ENCODE data around the gene AAR2. TPM values are rescaled to one million over a fixed set of nuclear protein-coding genes. Genes with fewer than 3 reads are reported as not detected.

Gene AAR2
- polyA plus RNA-seq, 1 donor from 2014 or later = 28.1 TPM

- no peaks in the 10 kb centered on the region for H4K20me1 ChIP-seq (ENCODE audit: insufficient read depth)
- no peaks in the 10 kb centered on the region for H3K9me2 ChIP-seq (ENCODE audit: insufficient read depth, low read length)
- H3K36me3 ChIP-seq (ENCODE audit: insufficient read depth, low read length) = peaks cover 12% of the 10 kb centered on the region
- H3K27me3 ChIP-seq (ENCODE audit: insufficient read depth, low read depth, low read length) = no peaks in the 10 kb centered on the region
- H2AFZ ChIP-seq (ENCODE audit: low read depth, low read length) = no peak overlapping the region
- no peaks in the 10 kb centered on the region for H3K79me2 ChIP-seq (replicated peaks; ENCODE audit: insufficient read depth, low read length)
- no peak overlapping the region for H3K4me3 ChIP-seq (ENCODE audit: low read length)
- H3K4me2 ChIP-seq (ENCODE audit: low read length) = no peak overlapping the region
- H3K9ac ChIP-seq (ENCODE audit: low read length) = no peak overlapping the region
- no peaks in the 10 kb centered on the region for H3F3A ChIP-seq (ENCODE audit: insufficient read depth, low read length, poor library complexity, severe bottlenecking)
- no peak overlapping the region for H3K27ac ChIP-seq (ENCODE audit: low read length)
- no peak for TF ChIP-seq EZH2 (IDR thresholded peaks at IDR 0.05; ENCODE audit: borderline replicate concordance, insufficient read depth, low read length, poor library complexity, severe bottlenecking)
- no peak for TF ChIP-seq REST (IDR thresholded peaks at IDR 0.05; ENCODE audit: borderline replicate concordance)
- TF ChIP-seq, protein P1, sequence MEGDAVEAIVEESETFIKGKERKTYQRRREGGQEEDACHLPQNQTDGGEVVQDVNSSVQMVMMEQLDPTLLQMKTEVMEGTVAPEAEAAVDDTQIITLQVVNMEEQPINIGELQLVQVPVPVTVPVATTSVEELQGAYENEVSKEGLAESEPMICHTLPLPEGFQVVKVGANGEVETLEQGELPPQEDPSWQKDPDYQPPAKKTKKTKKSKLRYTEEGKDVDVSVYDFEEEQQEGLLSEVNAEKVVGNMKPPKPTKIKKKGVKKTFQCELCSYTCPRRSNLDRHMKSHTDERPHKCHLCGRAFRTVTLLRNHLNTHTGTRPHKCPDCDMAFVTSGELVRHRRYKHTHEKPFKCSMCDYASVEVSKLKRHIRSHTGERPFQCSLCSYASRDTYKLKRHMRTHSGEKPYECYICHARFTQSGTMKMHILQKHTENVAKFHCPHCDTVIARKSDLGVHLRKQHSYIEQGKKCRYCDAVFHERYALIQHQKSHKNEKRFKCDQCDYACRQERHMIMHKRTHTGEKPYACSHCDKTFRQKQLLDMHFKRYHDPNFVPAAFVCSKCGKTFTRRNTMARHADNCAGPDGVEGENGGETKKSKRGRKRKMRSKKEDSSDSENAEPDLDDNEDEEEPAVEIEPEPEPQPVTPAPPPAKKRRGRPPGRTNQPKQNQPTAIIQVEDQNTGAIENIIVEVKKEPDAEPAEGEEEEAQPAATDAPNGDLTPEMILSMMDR (IDR thresholded peaks at IDR 0.05; ENCODE audit: poor library complexity, severe bottlenecking) = no peak
- no peak for TF ChIP-seq RAD21 (conservative IDR thresholded peaks at IDR 0.05)
- TF ChIP-seq SMC3 (conservative IDR thresholded peaks at IDR 0.05; ENCODE audit: poor library complexity) = no peak
- TF ChIP-seq MXI1 (conservative IDR thresholded peaks at IDR 0.05; ENCODE audit: poor library complexity, severe bottlenecking) = no peak
- H3K9me3 ChIP-seq (ENCODE audit: low read length) = no peaks in the 10 kb centered on the region
Measured at GRCh38 chr20:36196676-36197075, 39.6 kb upstream of the AAR2 start.

GRCh38 chr20:36197271-36197670 lies 39.0 kb upstream of the AAR2 start:
- Histone ChIP-seq H2AFZ (ENCODE audit: low read depth, low read length) (no peak overlapping the region), H4K20me1 (ENCODE audit: insufficient read depth) (no peaks in the 10 kb centered on the region), H3K9me2 (ENCODE audit: insufficient read depth, low read length) (no peaks in the 10 kb centered on the region), H3F3A (ENCODE audit: insufficient read depth, low read length, poor library complexity, severe bottlenecking) (no peaks in the 10 kb centered on the region), H3K27me3 (ENCODE audit: insufficient read depth, low read depth, low read length) (no peaks in the 10 kb centered on the region), H3K4me3 (ENCODE audit: low read length) (no peak overlapping the region), H3K27ac (ENCODE audit: low read length) (no peak overlapping the region), H3K9me3 (ENCODE audit: low read length) (no peaks in the 10 kb centered on the region), H3K79me2 (replicated peaks; ENCODE audit: insufficient read depth, low read length) (no peaks in the 10 kb centered on the region), H3K9ac (ENCODE audit: low read length) (no peak overlapping the region), H3K36me3 (ENCODE audit: insufficient read depth, low read length) (peaks cover 12% of the 10 kb centered on the region), H3K4me2 (ENCODE audit: low read length) (no peak overlapping the region)
- TF ChIP-seq REST (IDR thresholded peaks at IDR 0.05; ENCODE audit: borderline replicate concordance) = no peak
- TF ChIP-seq EZH2 (IDR thresholded peaks at IDR 0.05; ENCODE audit: borderline replicate concordance, insufficient read depth, low read length, poor library complexity, severe bottlenecking) = no peak
- TF ChIP-seq EP300 (conservative IDR thresholded peaks at IDR 0.05; ENCODE audit: poor library complexity, severe bottlenecking) = no peak
- TF ChIP-seq, protein P1 (IDR thresholded peaks at IDR 0.05; ENCODE audit: poor library complexity, severe bottlenecking) = no peak
- no peak for TF ChIP-seq TAF1 (IDR thresholded peaks at IDR 0.05; ENCODE audit: low read depth)
- TF ChIP-seq POLR2AphosphoS5 (IDR thresholded peaks at IDR 0.05) = no peak
- TF ChIP-seq MXI1 (conservative IDR thresholded peaks at IDR 0.05; ENCODE audit: poor library complexity, severe bottlenecking) = no peak
- TF ChIP-seq RAD21 (conservative IDR thresholded peaks at IDR 0.05) = no peak
- TF ChIP-seq SMC3 (conservative IDR thresholded peaks at IDR 0.05; ENCODE audit: poor library complexity) = no peak

All from neural cell (in vitro differentiated cells).